NCI-H2227 (cell line): Measurements from ENCODE around the gene AJAP1.
"Not testable (repeated sequence)": the region's sequence is repeated elsewhere in the genome, so short reads cannot be mapped to it uniquely, and the experiment has no call there.

Experiments used
- DNase-seq: peaks from one replicate; lab custom pipeline; 2025; ENCODE audit not compliant: unreplicated experiment; lab: John Stamatoyannopoulos, UW

Gene AJAP1

DNA sequence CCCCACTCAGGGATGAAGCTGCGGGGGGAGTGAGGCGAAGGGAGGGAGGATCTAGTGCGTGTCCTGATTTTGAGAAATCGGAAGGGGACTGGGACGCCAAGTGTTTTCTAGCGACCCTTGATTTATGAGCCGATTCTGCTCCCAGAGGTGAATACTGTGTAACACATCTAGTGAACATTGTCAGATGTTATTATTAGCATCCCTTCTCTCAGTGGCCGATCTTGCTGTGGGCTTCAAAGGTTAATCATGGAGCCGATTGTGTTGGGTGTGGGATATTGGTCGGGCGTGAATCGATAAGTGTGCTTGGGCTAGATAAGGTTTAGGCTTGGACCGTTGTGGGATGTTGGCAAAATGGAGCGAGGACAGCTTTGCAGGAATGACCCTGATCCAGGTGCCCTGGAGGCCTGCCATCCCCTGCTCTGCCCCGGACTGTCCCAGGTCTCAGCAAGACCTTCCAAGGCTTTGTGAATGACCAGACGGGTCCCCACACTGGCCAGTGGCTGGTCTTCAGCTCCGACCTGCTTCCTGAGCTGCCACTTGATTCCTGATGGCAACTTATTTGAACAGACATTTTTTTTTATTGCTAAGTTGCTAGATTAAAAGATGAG lies 2.2 kb downstream of the AJAP1 start:
- no peak for DNase-seq

DNA sequence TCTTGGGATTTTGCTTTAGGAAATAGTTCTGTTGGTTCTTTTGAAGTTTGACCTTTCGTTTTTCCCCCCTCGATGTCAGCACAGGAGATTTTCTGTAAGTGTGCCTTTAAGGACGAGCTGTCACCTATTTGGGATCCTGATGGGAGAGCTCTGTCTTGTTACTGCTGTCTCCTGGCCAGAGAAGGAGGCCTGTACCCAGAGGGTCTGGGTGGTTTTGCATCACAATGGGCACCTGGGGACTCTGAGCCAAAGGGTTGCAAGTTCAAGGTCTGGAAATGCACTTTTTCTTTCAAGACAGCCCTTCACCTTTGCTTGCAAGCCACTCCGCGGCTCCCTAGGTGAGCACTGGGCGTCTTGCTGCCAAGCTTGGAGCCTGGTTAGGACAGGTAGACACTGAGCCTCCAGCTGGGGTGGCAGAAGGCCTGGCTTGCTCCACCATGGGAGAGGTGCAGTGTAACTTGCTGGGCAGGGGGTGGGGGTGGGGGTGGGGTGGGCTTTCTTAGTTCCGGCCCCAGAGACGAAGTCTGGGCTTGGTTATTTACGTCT lies 2.9 kb downstream of the AJAP1 start:
- no peak for DNase-seq

GRCh38 chr1:4657960-4658541 lies 3.6 kb downstream of the AJAP1 start:
- no peak for DNase-seq

DNA sequence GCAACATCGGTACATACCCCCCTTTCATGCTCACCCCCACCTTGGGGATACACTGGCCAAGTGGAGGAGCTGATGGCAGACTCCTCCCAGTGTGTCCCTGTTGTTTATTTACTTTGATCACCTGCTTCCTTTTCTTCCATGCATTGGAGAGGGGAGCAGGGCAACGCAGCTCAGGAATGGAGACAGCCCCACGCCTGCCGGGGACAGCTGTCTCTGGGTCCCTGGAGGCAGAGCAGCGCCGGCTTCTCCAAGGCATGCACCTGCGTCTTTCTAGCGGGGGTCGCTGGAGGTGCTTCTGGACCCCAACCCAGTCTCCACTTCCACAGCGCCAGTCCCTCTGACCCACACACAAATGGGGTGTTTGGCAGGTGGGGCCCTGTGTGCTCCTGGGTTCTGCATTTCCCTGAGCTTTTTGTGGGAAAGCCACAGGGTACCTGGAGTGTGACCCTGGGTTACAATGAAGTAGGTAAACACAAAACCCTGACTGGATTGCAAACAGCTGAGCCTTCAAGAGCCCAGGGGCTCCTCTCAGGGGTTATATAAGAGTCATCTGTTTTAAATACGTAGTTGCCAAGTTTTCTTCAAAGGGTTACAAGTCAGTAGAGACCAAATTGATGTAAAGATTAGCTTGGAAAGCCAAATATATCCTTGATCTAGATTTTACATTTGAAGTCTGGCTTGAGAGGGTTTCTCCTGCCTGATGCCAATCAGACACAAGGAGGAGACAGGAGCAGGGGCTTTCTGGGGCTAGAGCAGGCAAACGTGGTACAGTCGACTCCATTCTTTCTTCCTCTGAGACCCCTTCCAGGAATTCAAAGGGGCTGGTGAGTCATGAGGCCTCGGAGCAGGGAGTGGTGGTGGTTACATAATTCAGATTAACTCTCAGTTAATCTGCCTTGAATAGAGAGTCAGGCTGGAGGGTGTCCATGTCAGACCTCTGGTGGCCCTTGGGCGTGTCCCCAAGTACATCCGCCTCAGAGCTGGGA lies 4.5 kb downstream of the AJAP1 start:
- DNase-seq = no peak

GRCh38 chr1:4660917-4661594 lies 6.6 kb downstream of the AJAP1 start:
- DNase-seq = no peak

DNA sequence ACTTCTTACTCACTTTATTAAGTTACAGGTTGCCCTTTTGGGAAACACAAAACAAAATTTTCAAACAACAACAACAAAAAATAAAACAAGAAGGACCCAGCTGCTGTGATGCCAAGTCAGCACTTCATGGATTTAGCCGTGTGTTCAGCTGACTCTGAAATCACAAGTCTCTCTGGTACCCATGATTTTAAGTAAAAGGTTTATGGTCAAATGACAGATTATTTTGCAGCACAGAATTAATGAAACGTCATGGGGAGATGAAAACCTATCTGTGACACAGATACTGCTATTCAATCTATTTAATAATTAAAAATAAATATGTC lies 7.1 kb downstream of the AJAP1 start:
- DNase-seq = no peak

DNA sequence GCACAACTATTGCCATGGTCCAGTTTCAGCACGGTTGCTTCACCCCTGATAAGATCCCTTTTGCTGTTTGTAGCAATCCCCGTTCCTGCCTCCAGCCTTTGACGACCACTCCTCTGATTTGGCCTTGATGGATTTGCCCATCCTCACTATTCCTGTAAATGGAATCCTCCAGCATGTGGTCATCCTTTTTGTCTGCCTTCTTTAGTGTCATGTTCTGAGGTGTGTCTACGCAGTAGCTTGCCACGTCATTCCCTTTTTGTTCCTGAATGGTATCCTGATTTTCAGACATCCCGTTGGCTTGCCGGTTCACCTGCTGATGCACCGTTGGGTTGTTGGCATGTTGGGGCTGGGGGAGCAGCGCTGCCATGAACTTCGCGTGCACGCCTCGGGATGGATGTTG lies 7.8 kb downstream of the AJAP1 start:
- no peak for DNase-seq

GRCh38 chr1:4662723-4663122 lies 8.3 kb downstream of the AJAP1 start:
- DNase-seq = no peak

GRCh38 chr1:4664095-4664494 lies 9.7 kb downstream of the AJAP1 start:
- DNase-seq = no peak

DNA sequence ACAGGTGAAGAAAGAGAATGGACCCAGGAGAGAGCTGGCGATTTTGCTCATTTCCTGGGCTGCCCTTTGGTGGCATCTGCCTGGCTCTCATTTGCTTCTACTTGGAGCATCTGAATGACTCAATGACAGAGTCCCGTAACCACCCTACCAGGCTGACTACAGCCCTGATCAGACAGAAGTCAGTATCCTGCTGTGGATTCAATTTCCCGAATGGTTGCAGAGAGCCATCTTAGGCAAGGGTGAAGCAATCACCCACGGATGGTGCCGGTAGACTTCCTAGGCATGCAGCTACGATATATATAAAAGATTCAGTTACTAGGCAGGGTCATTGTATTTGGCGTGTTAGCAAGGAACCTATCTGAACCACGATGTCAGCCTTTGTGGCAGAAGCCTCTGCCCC lies 10.2 kb downstream of the AJAP1 start:
- no peak for DNase-seq

DNA sequence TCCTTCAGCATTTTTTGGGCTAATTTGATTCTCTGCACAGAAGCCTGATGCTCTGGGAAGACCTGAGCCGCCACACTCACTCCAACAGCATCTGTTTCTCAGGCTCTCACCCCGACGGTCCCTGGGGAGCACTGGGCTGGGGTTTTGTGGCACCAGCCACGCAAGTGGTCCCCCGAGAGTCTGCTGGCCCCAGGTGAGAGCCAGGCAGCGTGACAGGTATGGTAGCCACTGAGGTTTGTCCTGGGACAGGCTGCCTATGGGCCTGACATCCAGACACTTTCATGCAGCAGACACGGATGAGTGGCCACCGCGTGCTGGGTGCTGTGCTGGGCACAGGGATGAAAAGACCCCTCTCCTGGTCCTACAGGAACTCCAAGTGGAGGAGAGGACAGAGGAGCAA lies 11.0 kb downstream of the AJAP1 start:
- DNase-seq = no peak

GRCh38 chr1:4666683-4667082 lies 12.3 kb downstream of the AJAP1 start:
- not testable (repeated sequence) for DNase-seq

- DNase-seq = no peak
Observed at GRCh38 chr1:4668743-4669700, 14.6 kb downstream of the AJAP1 start.

- no peak for DNase-seq
Observed at GRCh38 chr1:4670265-4670664, 15.9 kb downstream of the AJAP1 start.

DNA sequence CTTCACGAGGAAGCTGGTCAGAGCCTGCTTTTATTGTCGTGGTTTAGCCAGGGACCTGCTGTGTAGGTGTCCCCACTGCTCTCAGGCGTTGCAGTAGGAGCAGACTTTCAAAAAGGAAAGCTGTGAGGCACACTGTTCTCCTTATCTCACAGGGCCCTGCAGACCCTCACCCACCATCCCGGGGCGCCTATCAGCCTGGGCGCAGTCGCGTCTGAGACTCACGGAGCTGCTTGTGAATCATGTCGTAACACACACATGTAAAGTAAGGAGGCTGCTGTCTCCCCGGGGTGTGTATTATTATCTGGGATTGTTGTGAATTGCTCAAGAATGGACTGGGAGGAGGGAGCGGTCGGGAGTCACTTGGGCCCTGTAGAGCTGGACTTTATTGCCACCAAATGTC lies 17.4 kb downstream of the AJAP1 start:
- DNase-seq = no peak

DNA sequence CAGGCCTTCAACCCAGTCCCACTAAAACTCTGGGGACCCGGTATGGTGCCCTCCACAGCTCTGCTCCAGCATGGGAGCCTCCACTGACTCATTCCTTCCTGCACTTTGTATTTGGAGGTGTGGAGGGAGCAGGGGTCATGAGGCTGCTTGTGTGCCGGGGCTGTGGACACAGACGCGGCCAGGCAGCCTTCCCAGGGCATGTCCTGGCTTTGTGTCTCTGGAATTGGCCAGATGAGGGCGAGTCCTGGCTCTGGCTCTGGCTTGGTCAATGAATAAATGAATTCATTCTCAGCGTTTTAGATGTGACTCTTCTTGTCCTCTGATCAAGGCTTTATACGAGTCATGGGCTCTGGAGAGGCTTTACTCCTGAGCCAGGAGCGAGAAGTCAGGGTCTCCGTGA lies 19.1 kb downstream of the AJAP1 start:
- no peak for DNase-seq

DNA sequence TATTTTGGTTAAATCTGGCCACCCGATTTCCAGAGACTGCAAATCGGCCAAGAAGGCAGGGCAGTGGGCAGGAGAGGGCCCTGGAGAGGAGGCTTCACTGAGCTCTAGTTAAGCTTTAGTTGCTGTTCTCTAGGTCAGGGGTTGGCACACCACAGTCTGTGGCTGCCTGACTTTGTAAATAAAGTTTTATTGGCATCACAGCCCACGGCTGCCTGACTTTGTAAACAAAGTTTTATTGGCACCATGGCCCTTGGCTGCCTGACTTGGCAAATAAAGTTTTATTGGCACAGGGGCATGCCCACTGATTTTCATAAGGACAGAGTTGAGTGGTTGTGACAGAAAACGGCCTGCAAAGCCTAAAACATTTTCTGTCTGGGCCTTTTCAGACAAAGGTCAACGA lies 19.7 kb downstream of the AJAP1 start:
- DNase-seq = no peak

DNA sequence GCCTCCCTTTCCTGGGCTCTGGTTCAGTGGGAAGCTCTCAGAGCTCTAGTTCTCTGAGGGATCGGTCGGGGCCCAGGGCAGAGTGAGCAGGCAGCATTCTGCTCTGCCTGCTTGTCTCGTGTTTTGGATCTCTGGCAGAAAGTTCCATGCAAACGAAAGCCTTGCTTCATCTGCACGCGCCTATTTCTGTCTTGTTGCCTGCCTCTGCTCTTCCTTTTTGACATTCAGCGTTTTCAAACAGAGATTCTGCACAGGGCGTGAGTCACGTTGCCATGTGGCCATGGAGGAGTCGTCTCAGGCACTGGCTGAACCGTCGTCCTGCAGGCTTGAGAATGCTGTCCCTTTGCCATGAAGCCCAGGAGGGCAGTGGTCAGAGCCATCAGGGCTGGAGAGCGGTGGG lies 20.3 kb downstream of the AJAP1 start:
- DNase-seq = no peak

DNA sequence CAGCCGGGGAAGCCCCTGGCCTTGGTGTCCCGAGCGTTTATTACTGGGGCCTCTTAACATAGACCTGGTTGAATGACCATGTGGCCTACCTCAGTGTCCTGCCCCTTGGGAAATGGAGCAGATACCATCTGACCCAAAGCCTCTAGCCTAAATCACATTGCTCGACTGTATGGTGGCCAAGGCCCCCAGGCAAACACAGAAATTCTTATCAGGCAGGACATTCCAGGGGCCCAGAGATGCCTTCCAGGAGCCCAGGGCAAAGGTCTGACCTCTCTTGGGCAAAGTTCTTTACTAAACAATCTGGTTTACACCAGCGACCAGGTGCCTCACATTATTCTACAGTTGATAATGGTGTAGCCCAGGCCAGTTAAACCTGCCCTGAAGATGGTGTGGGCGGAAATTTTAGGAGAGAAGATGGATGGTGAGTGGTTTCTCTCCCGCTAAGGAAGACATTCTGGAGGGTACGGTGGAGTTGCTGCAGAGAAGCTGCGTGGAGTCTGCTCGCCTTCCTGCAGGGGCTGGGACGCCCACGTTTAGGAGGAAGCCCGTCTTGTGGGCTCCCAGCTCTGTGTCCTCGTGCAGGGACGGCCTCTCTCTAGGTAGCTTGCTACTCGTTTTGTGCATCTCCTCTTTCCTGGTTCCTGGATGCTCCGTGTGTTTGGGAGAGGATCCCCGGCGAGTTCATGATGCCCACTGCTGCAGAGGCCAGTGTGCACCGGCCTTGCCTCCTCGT lies 21.2 kb downstream of the AJAP1 start:
- DNase-seq = no peak

- DNase-seq = no peak
Observed at GRCh38 chr1:4676253-4676652, 21.8 kb downstream of the AJAP1 start.
